CD4-positive, alpha-beta T cell treated with Interleukin-6 for 4 hours (primary cell): ENCODE measurements around the gene PLD1.

ENCODE experiments used
- DNase-seq: peaks from one replicate; pipeline ENCODE4 v3.0.0-alpha.2; 2020; ENCODE audit warnings: mixed read lengths

The PLD1 gene

GRCh38 chr3:171796625-171797264 lies 13.5 kb downstream of the PLD1 start:
- no peak for DNase-seq

- no peak for DNase-seq
Observed at GRCh38 chr3:171792531-171792930, 17.8 kb downstream of the PLD1 start.

DNA sequence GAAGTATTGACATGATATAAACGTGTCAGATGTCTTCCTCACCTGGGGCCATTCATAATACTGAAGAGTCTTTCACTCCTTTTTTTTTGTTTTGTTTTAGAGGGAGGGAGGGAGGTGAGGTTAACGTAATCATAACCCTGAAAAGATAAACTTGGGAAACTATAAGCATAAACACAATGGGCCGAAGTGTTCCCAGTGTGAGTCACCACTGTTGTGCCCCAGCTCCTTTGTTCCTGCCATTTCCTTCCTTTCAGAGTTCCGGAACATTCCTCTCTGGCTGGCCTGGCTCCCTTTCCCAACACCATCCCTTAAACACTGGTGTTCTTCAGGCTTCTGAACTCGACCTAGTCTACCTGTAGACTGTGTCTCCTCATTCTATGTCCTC lies 18.6 kb downstream of the PLD1 start:
- DNase-seq: no peak

GRCh38 chr3:171790898-171791691 lies 19.2 kb downstream of the PLD1 start:
- no peak for DNase-seq

GRCh38 chr3:171790574-171790897 lies 19.7 kb downstream of the PLD1 start:
- DNase-seq: no peak

DNA sequence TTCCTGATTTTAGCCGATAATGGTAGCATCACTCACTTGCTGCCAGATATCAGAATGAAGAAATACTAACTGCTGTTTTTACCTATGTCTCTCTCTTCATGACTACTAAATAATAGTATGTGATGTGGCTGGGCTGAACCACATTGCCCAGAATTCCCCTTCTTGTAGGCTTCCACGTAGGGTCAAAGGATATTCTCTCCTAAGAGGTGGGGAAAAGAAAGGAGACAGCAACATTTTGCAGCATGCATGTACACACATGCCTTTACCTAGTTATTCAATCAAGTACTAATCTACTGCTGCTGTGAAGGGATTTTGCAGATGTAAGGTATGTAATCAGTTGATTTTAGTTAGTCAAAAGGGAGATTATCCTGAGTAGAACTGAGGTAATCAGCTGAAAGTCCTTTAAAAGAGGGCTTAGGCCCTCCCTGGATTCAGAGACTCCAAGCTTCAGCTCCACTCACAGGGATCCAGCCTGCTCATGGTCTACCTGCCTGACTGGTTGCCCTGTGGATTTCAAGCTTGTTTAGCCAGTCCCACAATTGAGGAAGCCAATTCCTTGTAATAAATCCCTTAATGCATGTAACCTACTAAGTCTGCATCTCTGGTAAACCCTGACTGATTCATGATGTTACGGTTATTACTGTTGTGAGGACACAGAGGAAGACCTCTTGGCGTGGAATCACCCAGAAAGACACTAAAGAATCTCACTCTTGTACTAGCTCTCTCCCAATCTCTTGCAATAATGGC lies 20.4 kb downstream of the PLD1 start:
- no peak for DNase-seq

DNA sequence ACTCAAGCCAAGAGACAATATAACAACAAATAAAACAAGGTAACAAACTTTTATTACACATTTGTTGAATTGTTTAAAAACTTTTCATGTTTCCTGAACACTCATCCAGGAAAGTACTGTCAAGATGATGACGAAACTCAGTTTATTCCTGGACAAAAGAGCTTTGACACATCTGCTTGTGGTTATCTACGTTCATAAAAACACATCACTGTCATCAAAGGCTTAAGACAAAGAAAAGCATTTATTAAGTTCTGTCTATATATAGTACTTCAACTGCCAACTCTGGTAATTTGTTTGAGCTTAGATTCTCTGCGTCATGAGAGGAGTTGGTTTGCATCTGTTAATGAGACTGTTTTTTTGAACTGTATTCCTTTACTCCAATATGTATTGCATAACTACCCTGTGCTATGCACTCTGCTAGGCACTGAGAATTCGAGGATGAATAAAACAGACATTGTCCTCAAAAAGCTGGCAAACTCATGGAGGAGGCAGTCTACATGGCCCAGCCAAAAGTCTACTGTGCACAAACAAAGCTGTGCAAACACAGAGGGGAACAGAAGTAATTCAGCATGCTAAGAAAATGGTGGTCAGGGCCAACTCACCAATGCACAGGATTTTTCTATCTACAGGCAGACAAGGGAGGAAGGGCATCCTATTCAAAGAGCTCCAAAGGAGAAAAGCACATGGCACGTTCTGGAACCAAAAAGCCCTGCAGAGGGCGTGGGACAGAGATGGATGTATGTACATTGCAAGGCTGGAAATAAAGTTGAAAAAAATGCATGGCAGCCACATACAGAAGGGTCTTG lies 21.5 kb downstream of the PLD1 start:
- no peak for DNase-seq

GRCh38 chr3:171786997-171787396 lies 23.3 kb downstream of the PLD1 start:
- DNase-seq: no peak

GRCh38 chr3:171784937-171785336 lies 25.3 kb downstream of the PLD1 start:
- no peak for DNase-seq

- DNase-seq: no peak
Observed at GRCh38 chr3:171784387-171784786, 25.9 kb downstream of the PLD1 start.

- DNase-seq: no peak
Observed at GRCh38 chr3:171783626-171784025, 26.7 kb downstream of the PLD1 start.

DNA sequence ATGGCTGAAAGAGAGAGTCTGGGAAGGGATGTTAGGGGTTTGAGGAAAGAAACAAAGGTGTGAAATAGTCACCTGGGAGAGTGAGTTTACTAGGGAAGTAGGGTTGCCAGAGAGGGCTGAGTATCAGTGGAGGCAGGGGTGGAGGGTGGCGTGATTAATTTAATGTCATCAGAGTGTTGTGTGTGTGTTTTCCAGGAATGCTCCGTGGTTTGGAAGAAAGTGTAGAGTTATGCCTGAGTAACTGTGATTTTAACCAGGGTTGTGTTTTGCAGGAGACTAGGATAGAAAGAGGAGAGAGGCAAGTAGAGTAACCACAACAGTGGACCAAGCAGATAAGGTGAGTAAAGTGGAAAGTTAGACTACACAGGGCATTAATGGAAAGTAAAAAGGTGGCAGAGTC lies 27.2 kb downstream of the PLD1 start:
- DNase-seq: no peak

DNA sequence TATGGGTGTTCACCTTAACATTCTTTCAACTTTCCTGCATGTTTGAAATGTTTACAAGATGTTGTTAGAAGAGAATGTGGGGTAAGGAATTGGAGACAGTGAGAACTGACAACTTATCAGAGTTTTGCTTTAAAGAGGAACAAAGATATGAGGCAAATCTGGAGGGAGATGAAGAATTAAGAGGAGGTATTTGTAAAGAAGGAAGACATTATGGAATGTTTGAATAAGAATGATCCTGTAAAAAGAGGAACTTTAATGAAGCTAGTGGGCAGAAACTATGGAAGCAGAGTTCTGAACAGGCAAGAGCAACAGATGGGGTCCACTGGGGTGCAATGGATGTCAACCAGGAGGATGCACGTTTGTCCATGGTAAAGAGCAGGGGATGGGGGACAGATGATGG lies 27.7 kb downstream of the PLD1 start:
- no peak for DNase-seq

GRCh38 chr3:171781711-171782127 lies 28.6 kb downstream of the PLD1 start:
- no peak for DNase-seq

DNA sequence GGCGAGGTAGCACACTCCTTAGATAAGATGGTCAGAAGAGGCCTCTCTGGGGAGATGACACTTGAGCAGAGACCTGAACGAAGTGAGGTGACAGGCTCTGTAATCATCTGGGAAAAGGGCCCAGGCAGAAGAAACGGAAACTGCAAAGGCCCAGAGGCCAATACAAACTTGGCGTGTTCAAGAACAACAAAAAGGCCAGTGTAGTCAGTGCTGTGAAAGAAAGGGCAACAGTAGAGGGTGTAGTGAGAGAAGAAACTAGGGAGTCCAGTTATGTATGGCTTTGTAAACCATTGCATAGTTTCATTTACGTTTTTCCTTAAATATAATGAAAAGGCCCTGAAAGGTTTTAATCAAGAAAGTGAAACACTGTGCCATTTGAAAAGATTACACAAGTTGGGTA lies 31.8 kb downstream of the PLD1 start:
- no peak for DNase-seq

- DNase-seq: no peak
Observed at GRCh38 chr3:171777596-171777995, 32.7 kb downstream of the PLD1 start.

DNA sequence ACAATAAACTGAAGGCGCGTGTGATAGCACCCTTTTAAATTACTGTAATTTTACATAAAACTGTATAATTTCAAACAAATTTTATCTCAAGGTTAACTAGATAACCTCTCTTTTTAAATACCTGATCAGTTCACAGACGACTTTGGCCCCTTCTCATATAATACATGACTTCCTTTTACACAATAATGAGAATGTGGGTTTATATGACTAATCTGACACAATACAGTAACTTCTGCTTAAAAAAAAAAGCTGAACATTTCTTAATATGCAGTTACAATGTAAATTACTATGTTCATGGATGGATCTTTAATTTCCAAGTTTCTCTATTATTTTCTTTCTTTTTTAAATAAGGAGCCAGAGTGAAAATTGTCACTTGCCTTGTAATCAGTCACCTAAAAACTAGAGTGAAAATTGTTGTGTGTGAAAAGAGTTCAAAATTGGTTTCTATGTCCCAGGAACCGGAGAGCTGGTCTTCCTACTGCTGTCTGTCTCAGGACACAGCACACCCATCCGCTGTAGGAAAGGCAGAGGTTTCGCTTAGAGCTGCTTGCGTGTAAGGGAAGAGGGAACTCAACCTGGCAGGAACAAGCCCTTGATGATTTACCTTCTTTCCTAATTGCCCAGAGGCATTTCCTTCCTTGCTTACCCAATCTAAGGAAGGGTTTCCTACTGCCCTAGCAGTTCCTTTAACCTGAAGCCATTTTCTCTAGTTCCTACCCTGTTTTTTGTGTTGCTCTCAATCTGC lies 33.3 kb downstream of the PLD1 start:
- no peak for DNase-seq

GRCh38 chr3:171776411-171776810 lies 33.9 kb downstream of the PLD1 start:
- DNase-seq: no peak

GRCh38 chr3:171775943-171776342 lies 34.3 kb downstream of the PLD1 start:
- DNase-seq: no peak

DNA sequence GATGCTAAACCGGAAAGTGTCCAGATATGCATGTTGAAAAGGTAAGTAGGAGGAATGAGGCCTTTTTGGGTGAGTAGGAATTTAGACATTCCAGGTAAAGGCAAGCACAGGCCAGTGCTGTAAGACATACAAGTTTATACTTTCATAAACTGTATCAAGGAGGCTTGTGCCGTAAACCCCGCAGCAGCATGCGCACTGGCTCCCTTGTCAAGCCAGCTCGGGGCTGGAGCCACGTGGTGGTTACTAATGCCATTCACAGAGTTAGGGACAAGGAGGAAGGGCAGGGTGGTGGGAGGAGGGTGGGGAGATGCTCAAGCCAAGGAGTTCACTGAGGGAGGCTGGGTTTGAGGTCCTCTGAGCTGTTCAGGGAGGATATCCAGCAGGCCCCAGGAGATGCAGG lies 35.8 kb downstream of the PLD1 start:
- no peak for DNase-seq

DNA sequence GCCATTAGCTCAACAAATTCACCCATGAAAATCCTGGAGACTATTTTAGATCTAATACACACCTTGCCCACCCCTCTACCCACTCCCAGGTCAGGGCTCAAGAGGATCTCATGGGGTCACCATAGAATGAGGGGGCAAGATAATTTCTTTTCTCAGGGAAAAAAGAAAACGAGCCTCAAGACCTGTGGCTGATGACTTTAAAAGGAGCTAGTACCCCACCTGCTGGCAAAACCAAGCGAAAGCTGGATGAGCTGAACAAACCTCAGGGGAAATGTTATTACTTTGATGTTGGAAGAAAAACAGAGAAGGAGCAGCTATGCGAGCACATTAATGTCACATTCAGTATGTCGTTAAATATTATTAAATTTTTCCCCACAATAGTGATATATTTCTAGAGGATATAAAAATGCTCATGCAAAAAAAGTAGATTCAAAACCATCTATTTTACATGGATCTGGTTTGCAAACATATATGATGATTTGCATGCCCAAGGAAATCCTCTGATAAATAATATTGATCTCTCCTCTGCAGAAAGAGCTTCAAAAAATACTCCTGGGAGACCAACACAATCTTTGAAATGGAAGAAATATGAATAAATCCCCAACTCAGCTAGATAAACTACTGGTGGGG lies 37.7 kb downstream of the PLD1 start:
- DNase-seq: peak; percentile 47
